H9 (cell line): Measurements from ENCODE around the gene CFAP90. TPM values are rescaled to one million over a fixed set of nuclear protein-coding genes. Genes with fewer than 3 reads are reported as not detected.

Experiments
- DNase-seq: peaks from one replicate; pipeline ENCODE4 v3.0.0-alpha.2; 2017
- H2AFZ ChIP-seq: one replicate; pipeline ENCODE4 v1.6.1; 2013; ENCODE audit warnings: mild to moderate bottlenecking, low read length, control low read depth, moderate library complexity
- H2AK5ac ChIP-seq: 2 replicates; pipeline ENCODE4 v1.6.1; 2013; ENCODE audit warnings: low read length, control low read depth, mixed read lengths; ENCODE audit not compliant: insufficient read length
- H2BK120ac ChIP-seq: one replicate; pipeline ENCODE4 v1.6.1; 2013; ENCODE audit warnings: low read depth, mild to moderate bottlenecking, low read length, control low read depth, inconsistent platforms; ENCODE audit not compliant: poor library complexity, severe bottlenecking
- H2BK12ac ChIP-seq: 2 replicates; pipeline ENCODE4 v1.6.1; 2013; ENCODE audit warnings: low read length, control low read depth, mixed read lengths, low read depth; ENCODE audit not compliant: insufficient read length
- H2BK15ac ChIP-seq: 2 replicates; pipeline ENCODE4 v1.6.1; 2013; ENCODE audit warnings: low read depth, low read length, control low read depth
- H2BK20ac ChIP-seq: one replicate; pipeline ENCODE4 v1.6.1; 2013; ENCODE audit warnings: low read depth, mild to moderate bottlenecking, low read length, control low read depth, inconsistent platforms; ENCODE audit not compliant: poor library complexity, severe bottlenecking
- H2BK5ac ChIP-seq: 2 replicates; pipeline ENCODE4 v1.6.1; 2013; ENCODE audit warnings: low read length, control low read depth, mixed read lengths; ENCODE audit not compliant: insufficient read length
- H3K14ac ChIP-seq: 2 replicates; pipeline ENCODE4 v1.6.1; 2013; ENCODE audit warnings: low read length, control low read depth; ENCODE audit not compliant: insufficient read depth
- H3K18ac ChIP-seq: 2 replicates; pipeline ENCODE4 v1.6.1; 2013; ENCODE audit warnings: low read depth, mild to moderate bottlenecking, mixed read lengths, low read length, control low read depth; ENCODE audit not compliant: insufficient read length
- H3K23ac ChIP-seq: 2 replicates; pipeline ENCODE4 v1.6.1; 2013; ENCODE audit warnings: low read length, control low read depth, mixed read lengths, low read depth; ENCODE audit not compliant: insufficient read length
- H3K23me2 ChIP-seq: 2 replicates; pipeline ENCODE4 v1.6.1; 2013; ENCODE audit warnings: low read depth, mild to moderate bottlenecking, mixed read lengths, low read length, control low read depth; ENCODE audit not compliant: insufficient read length, poor library complexity, severe bottlenecking
- H3K27ac ChIP-seq: 2 replicates; pipeline ENCODE4 v1.5.1; 2013; ENCODE audit warnings: low read length, control low read depth, mixed read lengths, low read depth; ENCODE audit not compliant: insufficient read length
- H3K27me3 ChIP-seq: 2 replicates; pipeline ENCODE4 v1.6.1; 2013; ENCODE audit warnings: low read length, control low read depth, inconsistent platforms; ENCODE audit not compliant: insufficient read depth
- H3K4ac ChIP-seq: 2 replicates; pipeline ENCODE4 v1.6.1; 2013; ENCODE audit warnings: low read depth, mild to moderate bottlenecking, control low read depth, inconsistent platforms, low read length, moderate library complexity
- H3K4me1 ChIP-seq: 2 replicates; pipeline ENCODE4 v1.6.1; 2013; ENCODE audit warnings: low read length, control low read depth, inconsistent platforms; ENCODE audit not compliant: insufficient read depth
- H3K4me2 ChIP-seq: 2 replicates; pipeline ENCODE4 v1.6.1; 2013; ENCODE audit warnings: low read length, control low read depth, mixed read lengths; ENCODE audit not compliant: insufficient read length, insufficient read depth
- H3K56ac ChIP-seq: 2 replicates; pipeline ENCODE4 v1.6.1; 2013; ENCODE audit warnings: low read depth, mild to moderate bottlenecking, mixed read lengths, low read length, control low read depth; ENCODE audit not compliant: insufficient read length
- H3K79me1 ChIP-seq: 2 replicates; pipeline ENCODE4 v1.6.1; 2013; ENCODE audit warnings: low read depth, mild to moderate bottlenecking, moderate library complexity, low read length, control low read depth, inconsistent platforms; ENCODE audit not compliant: insufficient read depth, poor library complexity, severe bottlenecking
- H3K79me2 ChIP-seq: 2 replicates; pipeline ENCODE4 v1.6.1; 2013; ENCODE audit warnings: low read length, control low read depth, inconsistent platforms; ENCODE audit not compliant: insufficient read depth
- H3K9ac ChIP-seq: 2 replicates; pipeline ENCODE4 v1.6.1; 2013; ENCODE audit warnings: low read length, control low read depth, mixed read lengths; ENCODE audit not compliant: insufficient read length; ENCODE audit errors: extremely low read depth
- H3K9me3 ChIP-seq: one replicate; pipeline ENCODE4 v1.6.1; 2013; ENCODE audit warnings: low read depth, low read length, inconsistent platforms; ENCODE audit not compliant: control insufficient read depth
- H3T11ph ChIP-seq: one replicate; pipeline ENCODE4 v1.6.1; 2013; ENCODE audit warnings: mild to moderate bottlenecking, low read length, control low read depth, inconsistent platforms
- H4K20me1 ChIP-seq: one replicate; pipeline ENCODE4 v1.6.1; 2013; ENCODE audit not compliant: control insufficient read depth, insufficient read length, insufficient read depth
- H4K5ac ChIP-seq: 2 replicates; pipeline ENCODE4 v1.6.1; 2013; ENCODE audit warnings: low read depth, mild to moderate bottlenecking, mixed read lengths, low read length, control low read depth; ENCODE audit not compliant: insufficient read length
- H4K8ac ChIP-seq: replicated peaks from 2 replicates; pipeline ENCODE4 v1.6.1; 2013; ENCODE audit warnings: low read length, control low read depth, mixed read lengths, low read depth; ENCODE audit not compliant: insufficient read length
- H4K91ac ChIP-seq: 2 replicates; pipeline ENCODE4 v1.6.1; 2013; ENCODE audit warnings: low read depth, mild to moderate bottlenecking, moderate library complexity, mixed read lengths, low read length, control low read depth; ENCODE audit not compliant: insufficient read length
- H3K27ac Mint-ChIP-seq, 3 experiments: 2 replicates in 2 of 3; 3 replicates in 1 of 3; pipeline ENCODE4 v1.8.0; 2020 to 2021; ENCODE audit warnings: mixed read lengths in 3 of 3, mild to moderate bottlenecking in 1 of 3, moderate library complexity in 1 of 3
- H3K27me3 Mint-ChIP-seq: 2 replicates; pipeline ENCODE4 v1.8.0; 2021; ENCODE audit warnings: low read depth, mild to moderate bottlenecking, moderate library complexity, mixed read lengths
- H3K36me3 Mint-ChIP-seq, 3 experiments: 2 replicates in 2 of 3; 3 replicates in 1 of 3; pipeline ENCODE4 v1.8.0; 2020 to 2021; ENCODE audit warnings: low read depth in 3 of 3, mixed read lengths in 3 of 3; ENCODE audit not compliant: insufficient read depth in 1 of 3
- H3K4me1 Mint-ChIP-seq, 2 experiments: 2 replicates each; pipeline ENCODE4 v1.8.0; 2020; ENCODE audit warnings: mixed read lengths in 2 of 2
- H3K4me3 Mint-ChIP-seq, 2 experiments: 2 replicates in 1 of 2; 3 replicates in 1 of 2; pipeline ENCODE4 v1.8.0; 2020 to 2021; ENCODE audit warnings: mild to moderate bottlenecking in 2 of 2, mixed read lengths in 2 of 2, moderate library complexity in 1 of 2
- H3K9me3 Mint-ChIP-seq, 2 experiments: 2 replicates in 1 of 2; 3 replicates in 1 of 2; pipeline ENCODE4 v1.8.0; 2020; ENCODE audit warnings: mild to moderate bottlenecking in 2 of 2, mixed read lengths in 2 of 2, moderate library complexity in 1 of 2
- WGBS: extraction: QIAGEN DNeasy Blood & Tissue Kit; methylation state at CpG from one replicate; pipeline ENCODE4 v1.1.7; 2013; ENCODE audit warnings: missing lambda C conversion rate, low lambda C conversion rate, mixed read lengths; ENCODE audit not compliant: insufficient read length; ENCODE audit errors: extremely low coverage; 5-methylcytosine and 5-hydroxymethylcytosine counted together
- total RNA-seq: library from RNA; stranded (reverse); gene quantifications from 2 replicates; pipeline ENCODE4 v1.2.1, GENCODE V29; 2021
- TF ChIP-seq, protein P1 (sequence below): fragments of 200-600 bp; sonication (generic); conservative IDR thresholded peaks from 3 replicates; pipeline ENCODE4 v1.8.0; 2021; ENCODE audit warnings: antibody characterized with exemption, mild to moderate bottlenecking

The CFAP90 gene
- total RNA-seq, 1 experiment from 2014 or later: 0.44 TPM

- H4K8ac ChIP-seq: no peak overlapping the region
- H3K4me2 ChIP-seq: no peak overlapping the region
- no peaks in the 10 kb centered on the region for H3K4me1 ChIP-seq
- no peak overlapping the region for H3K56ac ChIP-seq
- no peak overlapping the region for H2BK12ac ChIP-seq
- no peak overlapping the region for H3K23ac ChIP-seq
- H3K79me2 ChIP-seq: no peaks in the 10 kb centered on the region
- no peak overlapping the region for H3K4ac ChIP-seq
- no peaks in the 10 kb centered on the region for H3K27me3 ChIP-seq
- H3T11ph ChIP-seq: no peak overlapping the region
- Mint-ChIP-seq H3K9me3 (no peaks in the 10 kb centered on the region), H3K27me3 (no peaks in the 10 kb centered on the region), H3K27ac (no peak overlapping the region), H3K4me1 (no peaks in the 10 kb centered on the region), H3K4me3 (no peak overlapping the region), H3K36me3 (peaks cover 33 to 84% (median 78%) of the 10 kb centered on the region in 3 experiments)
- H3K14ac ChIP-seq: no peak overlapping the region
- H3K18ac ChIP-seq: no peak overlapping the region
- no peak overlapping the region for H3K9ac ChIP-seq
- no peak overlapping the region for H2BK120ac ChIP-seq
- H2BK20ac ChIP-seq: no peak overlapping the region
- no peaks in the 10 kb centered on the region for H3K9me3 ChIP-seq
- H3K79me1 ChIP-seq: no peaks in the 10 kb centered on the region
- H2AK5ac ChIP-seq: no peak overlapping the region
- no peak overlapping the region for H4K5ac ChIP-seq
- H3K23me2 ChIP-seq: no peaks in the 10 kb centered on the region
- H2AFZ ChIP-seq: no peak overlapping the region
- peak; percentile 55 for DNase-seq
- H2BK15ac ChIP-seq: no peak overlapping the region
- H4K91ac ChIP-seq: no peak overlapping the region
- WGBS: no CpG with 5 or more reads among the region's 5 CpGs
- H2BK5ac ChIP-seq: no peak overlapping the region
- TF ChIP-seq, protein P1, sequence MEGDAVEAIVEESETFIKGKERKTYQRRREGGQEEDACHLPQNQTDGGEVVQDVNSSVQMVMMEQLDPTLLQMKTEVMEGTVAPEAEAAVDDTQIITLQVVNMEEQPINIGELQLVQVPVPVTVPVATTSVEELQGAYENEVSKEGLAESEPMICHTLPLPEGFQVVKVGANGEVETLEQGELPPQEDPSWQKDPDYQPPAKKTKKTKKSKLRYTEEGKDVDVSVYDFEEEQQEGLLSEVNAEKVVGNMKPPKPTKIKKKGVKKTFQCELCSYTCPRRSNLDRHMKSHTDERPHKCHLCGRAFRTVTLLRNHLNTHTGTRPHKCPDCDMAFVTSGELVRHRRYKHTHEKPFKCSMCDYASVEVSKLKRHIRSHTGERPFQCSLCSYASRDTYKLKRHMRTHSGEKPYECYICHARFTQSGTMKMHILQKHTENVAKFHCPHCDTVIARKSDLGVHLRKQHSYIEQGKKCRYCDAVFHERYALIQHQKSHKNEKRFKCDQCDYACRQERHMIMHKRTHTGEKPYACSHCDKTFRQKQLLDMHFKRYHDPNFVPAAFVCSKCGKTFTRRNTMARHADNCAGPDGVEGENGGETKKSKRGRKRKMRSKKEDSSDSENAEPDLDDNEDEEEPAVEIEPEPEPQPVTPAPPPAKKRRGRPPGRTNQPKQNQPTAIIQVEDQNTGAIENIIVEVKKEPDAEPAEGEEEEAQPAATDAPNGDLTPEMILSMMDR: peak; percentile 69
- no peaks in the 10 kb centered on the region for H4K20me1 ChIP-seq
- no peak overlapping the region for H3K27ac ChIP-seq
These were observed 46.2 kb upstream of the CFAP90 start for GRCh38 chr5:7897014-7897600.
